Measurements from ENCODE around the gene GNAS.

DNA sequence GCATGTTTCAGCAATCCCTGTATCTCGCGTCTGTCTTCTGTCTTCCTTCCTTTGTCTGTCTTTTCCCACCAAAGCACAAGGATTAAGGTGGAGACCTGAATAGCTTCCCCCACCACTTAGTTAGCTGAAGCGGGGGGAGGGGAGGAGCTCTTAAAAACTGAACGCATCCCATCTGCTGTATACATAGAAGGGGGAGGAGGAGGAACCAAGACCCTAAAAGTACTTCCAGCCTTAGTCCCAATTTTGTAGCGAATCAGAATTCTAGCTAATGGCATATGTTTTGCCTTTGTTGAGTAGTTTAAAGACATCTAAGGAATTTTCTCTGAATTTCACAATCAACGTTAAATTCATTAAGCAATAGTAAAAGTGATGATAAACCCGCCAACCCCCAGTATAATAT lies 47.9 kb downstream of the GNAS start:
- TF ChIP-seq, protein P1, sequence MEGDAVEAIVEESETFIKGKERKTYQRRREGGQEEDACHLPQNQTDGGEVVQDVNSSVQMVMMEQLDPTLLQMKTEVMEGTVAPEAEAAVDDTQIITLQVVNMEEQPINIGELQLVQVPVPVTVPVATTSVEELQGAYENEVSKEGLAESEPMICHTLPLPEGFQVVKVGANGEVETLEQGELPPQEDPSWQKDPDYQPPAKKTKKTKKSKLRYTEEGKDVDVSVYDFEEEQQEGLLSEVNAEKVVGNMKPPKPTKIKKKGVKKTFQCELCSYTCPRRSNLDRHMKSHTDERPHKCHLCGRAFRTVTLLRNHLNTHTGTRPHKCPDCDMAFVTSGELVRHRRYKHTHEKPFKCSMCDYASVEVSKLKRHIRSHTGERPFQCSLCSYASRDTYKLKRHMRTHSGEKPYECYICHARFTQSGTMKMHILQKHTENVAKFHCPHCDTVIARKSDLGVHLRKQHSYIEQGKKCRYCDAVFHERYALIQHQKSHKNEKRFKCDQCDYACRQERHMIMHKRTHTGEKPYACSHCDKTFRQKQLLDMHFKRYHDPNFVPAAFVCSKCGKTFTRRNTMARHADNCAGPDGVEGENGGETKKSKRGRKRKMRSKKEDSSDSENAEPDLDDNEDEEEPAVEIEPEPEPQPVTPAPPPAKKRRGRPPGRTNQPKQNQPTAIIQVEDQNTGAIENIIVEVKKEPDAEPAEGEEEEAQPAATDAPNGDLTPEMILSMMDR (IDR thresholded peaks at IDR 0.05; ENCODE audit: low read depth, low read length): no peak
- no peak for TF ChIP-seq EZH2phosphoT487 (IDR thresholded peaks at IDR 0.05; ENCODE audit: low read depth)
